ENCODE results near the gene ENDOV. TPM values are rescaled to one million over a fixed set of nuclear protein-coding genes. Genes with fewer than 3 reads are reported as not detected.

The ENDOV gene
- total RNA-seq, 4 donors from 2014 or later: 12.4 to 17.7 (median 15.4) TPM

DNA sequence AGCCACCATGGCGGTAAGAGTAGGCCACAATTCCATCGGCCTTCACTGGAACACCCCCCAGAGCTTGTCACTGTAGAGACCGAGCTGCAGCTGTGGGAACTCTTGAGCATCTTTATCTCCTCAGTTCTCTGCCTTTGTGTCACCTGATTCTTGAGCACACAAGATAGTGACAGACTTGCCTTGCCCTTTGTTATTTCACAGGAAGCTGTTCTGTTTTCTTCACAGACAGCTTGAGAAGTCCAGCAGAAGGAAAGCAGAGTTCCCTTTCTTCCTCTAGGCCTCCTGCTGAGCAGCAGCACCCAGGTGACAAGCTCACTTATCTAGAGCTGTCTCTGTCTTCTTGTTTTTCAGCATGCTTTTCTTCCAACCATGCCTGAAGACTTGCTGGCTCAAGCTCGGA lies 38.4 kb upstream of the ENDOV start:
- no peaks in the 10 kb centered on the region for H3K4me1 ChIP-seq
- no peaks in the 10 kb centered on the region for H3K27me3 ChIP-seq
- ATAC-seq: no peak
- no peaks in the 10 kb centered on the region for H3K9me3 ChIP-seq
- H3K4me3 ChIP-seq: no peak overlapping the region
- H3K27ac ChIP-seq: no peak overlapping the region
- WGBS, 2 donors (ENCODE audit: low coverage in 1 of 2): 89 to 100% methylated on average over 3 of the region's 4 CpGs
- TF ChIP-seq POLR2A (IDR thresholded peaks at IDR 0.05) (no peak), EP300 (IDR thresholded peaks at IDR 0.05) (no peak), POLR2AphosphoS5 (IDR thresholded peaks at IDR 0.05) (no peak)
- TF ChIP-seq, protein P1, sequence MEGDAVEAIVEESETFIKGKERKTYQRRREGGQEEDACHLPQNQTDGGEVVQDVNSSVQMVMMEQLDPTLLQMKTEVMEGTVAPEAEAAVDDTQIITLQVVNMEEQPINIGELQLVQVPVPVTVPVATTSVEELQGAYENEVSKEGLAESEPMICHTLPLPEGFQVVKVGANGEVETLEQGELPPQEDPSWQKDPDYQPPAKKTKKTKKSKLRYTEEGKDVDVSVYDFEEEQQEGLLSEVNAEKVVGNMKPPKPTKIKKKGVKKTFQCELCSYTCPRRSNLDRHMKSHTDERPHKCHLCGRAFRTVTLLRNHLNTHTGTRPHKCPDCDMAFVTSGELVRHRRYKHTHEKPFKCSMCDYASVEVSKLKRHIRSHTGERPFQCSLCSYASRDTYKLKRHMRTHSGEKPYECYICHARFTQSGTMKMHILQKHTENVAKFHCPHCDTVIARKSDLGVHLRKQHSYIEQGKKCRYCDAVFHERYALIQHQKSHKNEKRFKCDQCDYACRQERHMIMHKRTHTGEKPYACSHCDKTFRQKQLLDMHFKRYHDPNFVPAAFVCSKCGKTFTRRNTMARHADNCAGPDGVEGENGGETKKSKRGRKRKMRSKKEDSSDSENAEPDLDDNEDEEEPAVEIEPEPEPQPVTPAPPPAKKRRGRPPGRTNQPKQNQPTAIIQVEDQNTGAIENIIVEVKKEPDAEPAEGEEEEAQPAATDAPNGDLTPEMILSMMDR (IDR thresholded peaks at IDR 0.05): no peak
- H3K36me3 ChIP-seq: peaks cover 0 to 100% of the 10 kb centered on the region in 2 donors

DNA sequence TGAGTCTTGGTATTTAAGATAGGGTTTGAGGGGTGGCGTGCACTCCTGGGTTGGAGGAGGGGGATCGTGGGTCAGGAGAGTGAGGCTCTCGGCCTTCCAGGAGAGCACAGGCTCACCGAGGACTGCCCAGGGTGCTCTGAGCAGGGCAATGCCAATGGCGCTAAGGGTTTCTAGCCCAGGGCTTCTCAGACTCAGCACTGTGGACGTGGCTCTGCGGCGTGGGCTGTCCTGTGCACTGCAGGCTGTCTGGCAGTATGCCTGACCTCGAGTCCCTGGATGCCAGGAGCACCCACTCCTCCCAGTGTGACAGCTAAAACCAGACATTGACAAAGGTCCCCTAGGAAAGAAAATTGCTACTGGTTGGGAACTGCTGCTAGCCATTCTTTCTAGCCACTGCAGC lies 37.2 kb upstream of the ENDOV start:
- TF ChIP-seq, protein P1 (IDR thresholded peaks at IDR 0.05): no peak
- no peak for TF ChIP-seq POLR2AphosphoS5 (IDR thresholded peaks at IDR 0.05)
- TF ChIP-seq POLR2A (IDR thresholded peaks at IDR 0.05): no peak
- no peak for TF ChIP-seq EP300 (IDR thresholded peaks at IDR 0.05)
- ATAC-seq: no peak
- no peaks in the 10 kb centered on the region for H3K27me3 ChIP-seq
- WGBS, 2 donors (ENCODE audit: low coverage in 1 of 2): 50% methylated on average over 1 of the region's 9 CpGs; no CpG with 5 or more reads in 1 of the 2 donors
- no peak overlapping the region for H3K4me3 ChIP-seq
- H3K27ac ChIP-seq: no peak overlapping the region
- H3K36me3 ChIP-seq: peaks cover 0 to 100% of the 10 kb centered on the region in 2 donors
- H3K4me1 ChIP-seq: no peaks in the 10 kb centered on the region
- no peaks in the 10 kb centered on the region for H3K9me3 ChIP-seq

DNA sequence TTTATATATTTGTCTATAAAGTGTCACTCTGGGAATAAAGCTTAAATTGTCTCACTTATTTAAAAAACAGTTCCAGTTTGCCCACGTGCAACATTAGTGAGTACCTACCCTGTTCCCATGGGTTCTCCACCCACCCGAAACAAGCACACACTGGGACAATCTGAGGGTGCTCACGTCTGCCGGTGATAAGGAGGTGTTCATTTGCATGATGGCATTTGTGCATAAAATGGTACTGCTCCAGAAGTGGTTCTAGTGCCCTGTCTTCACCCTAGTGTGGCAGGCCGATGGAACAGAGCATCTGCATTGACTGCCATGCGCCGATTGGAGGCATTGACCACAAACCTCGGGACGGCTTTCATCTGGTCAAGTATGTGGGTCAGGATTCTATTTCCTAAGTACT lies 35.6 kb upstream of the ENDOV start:
- 82 to 89% methylated on average over 4 to 9 of the region's 9 CpGs for WGBS, 2 donors (ENCODE audit: low coverage in 1 of 2)
- Histone ChIP-seq H3K4me1 (no peaks in the 10 kb centered on the region), H3K27ac (no peak overlapping the region), H3K27me3 (no peaks in the 10 kb centered on the region), H3K4me3 (no peak overlapping the region), H3K36me3 (peaks cover 0 to 100% of the 10 kb centered on the region in 2 donors), H3K9me3 (no peaks in the 10 kb centered on the region)
- no peak for ATAC-seq
- TF ChIP-seq EP300 (IDR thresholded peaks at IDR 0.05): no peak
- TF ChIP-seq POLR2AphosphoS5 (IDR thresholded peaks at IDR 0.05): no peak
- no peak for TF ChIP-seq POLR2A (IDR thresholded peaks at IDR 0.05)
- TF ChIP-seq, protein P1 (IDR thresholded peaks at IDR 0.05): no peak

DNA sequence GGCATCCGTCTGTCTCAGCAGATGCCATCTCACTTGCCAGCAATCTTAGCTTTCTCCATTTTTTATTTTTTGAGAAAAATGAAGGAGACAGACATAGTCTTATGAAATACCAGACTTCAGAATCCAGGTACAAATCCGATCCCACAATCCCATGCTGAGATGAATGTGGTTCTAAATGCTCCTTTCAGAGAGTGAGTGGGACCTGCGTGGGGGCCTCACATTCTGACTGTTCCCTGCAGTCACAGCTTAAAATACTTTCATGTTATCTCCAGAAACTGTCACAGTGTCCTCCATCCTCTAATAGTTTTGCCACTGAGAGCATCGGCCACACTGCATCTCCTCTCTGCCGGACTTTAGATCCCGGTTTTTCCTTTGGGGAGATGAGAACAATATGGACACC lies 34.9 kb upstream of the ENDOV start:
- Histone ChIP-seq H3K36me3 (peaks cover 0 to 100% of the 10 kb centered on the region in 2 donors), H3K27ac (no peak overlapping the region), H3K4me1 (no peaks in the 10 kb centered on the region), H3K27me3 (no peaks in the 10 kb centered on the region), H3K9me3 (no peaks in the 10 kb centered on the region), H3K4me3 (no peak overlapping the region)
- TF ChIP-seq EP300 (IDR thresholded peaks at IDR 0.05): no peak
- ATAC-seq: no peak
- 74 to 93% methylated on average over 2 to 5 of the region's 6 CpGs for WGBS, 2 donors (ENCODE audit: low coverage in 1 of 2)

DNA sequence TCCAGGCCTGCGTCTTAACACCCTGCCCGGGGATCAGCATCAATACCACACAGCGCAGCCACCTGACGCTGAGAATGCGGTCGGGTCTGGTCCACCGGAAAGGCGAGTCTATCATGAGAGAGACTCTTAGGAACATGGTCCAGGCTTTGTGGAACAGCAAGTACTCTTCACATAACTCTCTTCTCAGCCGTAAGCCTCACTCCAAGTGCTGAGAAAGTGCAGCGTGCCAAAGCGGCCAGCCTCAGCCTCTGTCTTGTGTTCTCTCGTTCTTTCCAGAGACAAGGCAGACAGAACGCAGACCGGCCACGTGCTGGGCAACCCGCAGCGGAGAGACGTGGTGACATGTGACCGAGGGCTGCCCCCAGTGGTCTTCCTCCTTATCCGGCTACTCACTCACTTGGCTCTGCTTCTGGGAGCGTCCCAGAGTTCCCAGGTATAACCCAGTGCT lies 34.4 kb upstream of the ENDOV start:
- 80 to 87% methylated on average over 2 to 3 of the region's 21 CpGs for WGBS, 2 donors (ENCODE audit: low coverage in 1 of 2)
- Histone ChIP-seq H3K27ac (no peak overlapping the region), H3K4me1 (no peaks in the 10 kb centered on the region), H3K36me3 (peaks cover 0 to 100% of the 10 kb centered on the region in 2 donors), H3K9me3 (no peaks in the 10 kb centered on the region), H3K27me3 (no peaks in the 10 kb centered on the region), H3K4me3 (no peak overlapping the region)
- no peak for ATAC-seq
- TF ChIP-seq POLR2A (IDR thresholded peaks at IDR 0.05) (no peak), POLR2AphosphoS5 (IDR thresholded peaks at IDR 0.05) (no peak), EP300 (IDR thresholded peaks at IDR 0.05) (no peak)
- TF ChIP-seq, protein P1 (IDR thresholded peaks at IDR 0.05): no peak
